COLO668 (cell line): ENCODE measurements around the gene HEXA.

Source experiments
- DNase-seq: peaks from one replicate; lab custom pipeline; 2025; ENCODE audit not compliant: unreplicated experiment; lab: John Stamatoyannopoulos, UW

HEXA gene

DNA sequence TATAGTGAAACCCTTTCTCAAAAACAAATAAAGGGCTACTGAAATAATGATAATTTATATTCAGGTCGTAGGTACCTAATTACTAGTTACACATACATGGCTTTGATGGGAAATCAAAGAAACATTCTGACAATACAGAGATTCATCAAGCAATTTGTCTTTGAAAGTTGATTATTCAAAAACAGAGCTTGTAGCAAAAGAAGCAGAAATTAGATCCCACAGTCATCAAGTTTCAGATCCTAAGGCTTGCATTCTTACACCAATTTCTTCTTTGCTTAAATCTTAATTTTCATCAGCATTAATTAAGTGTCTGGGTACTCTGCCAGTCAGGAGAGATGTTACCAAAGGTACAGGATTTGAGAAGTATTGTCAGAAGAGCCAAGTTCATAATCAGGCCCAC is 1.5 kb upstream of the HEXA start:
- no peak for DNase-seq

- DNase-seq, result peak; percentile 64
Observed at GRCh38 chr15:72375501-72375845, 341 bp downstream of the HEXA start.

- no peak for DNase-seq
Observed at GRCh38 chr15:72372361-72372760, 3.5 kb downstream of the HEXA start.

- no peak for DNase-seq
Observed at GRCh38 chr15:72369964-72370363, 5.8 kb downstream of the HEXA start.

GRCh38 chr15:72368899-72369298 is 6.9 kb downstream of the HEXA start:
- DNase-seq, result no peak

GRCh38 chr15:72368325-72368724 is 7.5 kb downstream of the HEXA start:
- no peak for DNase-seq

DNA sequence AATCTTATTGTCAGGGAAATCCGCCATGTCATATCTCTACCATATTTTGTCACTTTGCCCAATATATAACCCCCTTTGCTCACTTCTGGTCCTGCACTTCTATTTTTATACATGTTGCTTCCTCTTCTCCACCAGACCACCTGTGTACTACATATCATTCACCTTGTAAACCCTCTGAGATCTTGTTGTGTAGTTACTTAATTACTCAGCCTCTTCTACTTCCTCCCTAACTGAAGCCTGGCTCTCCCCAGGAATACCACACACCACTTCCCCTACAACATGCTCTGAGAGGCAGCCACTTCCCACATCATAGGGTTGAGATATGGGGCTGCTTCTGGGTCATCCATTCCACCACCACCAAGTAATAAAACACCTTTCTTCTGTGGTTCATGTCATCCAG is 10.0 kb downstream of the HEXA start:
- DNase-seq, result no peak

DNA sequence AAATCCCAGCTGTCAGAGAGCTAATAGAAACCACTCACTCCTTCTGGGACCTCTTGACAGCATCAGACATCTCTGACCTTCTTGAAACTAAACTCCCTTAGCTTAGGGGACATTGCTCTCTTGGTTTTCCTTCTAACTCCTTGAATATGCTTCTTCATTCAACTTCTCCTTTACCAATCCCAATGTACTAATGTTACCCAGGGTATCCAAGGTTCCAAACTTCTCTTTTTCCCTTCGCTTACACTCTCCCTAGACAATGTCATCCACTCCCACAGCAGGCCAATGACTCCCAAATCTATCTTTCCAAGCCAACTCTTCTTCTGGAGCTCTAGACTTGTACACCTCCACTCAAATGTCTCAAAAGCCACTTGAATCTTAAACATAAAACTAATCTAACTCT is 14.6 kb downstream of the HEXA start:
- DNase-seq, result no peak

DNA sequence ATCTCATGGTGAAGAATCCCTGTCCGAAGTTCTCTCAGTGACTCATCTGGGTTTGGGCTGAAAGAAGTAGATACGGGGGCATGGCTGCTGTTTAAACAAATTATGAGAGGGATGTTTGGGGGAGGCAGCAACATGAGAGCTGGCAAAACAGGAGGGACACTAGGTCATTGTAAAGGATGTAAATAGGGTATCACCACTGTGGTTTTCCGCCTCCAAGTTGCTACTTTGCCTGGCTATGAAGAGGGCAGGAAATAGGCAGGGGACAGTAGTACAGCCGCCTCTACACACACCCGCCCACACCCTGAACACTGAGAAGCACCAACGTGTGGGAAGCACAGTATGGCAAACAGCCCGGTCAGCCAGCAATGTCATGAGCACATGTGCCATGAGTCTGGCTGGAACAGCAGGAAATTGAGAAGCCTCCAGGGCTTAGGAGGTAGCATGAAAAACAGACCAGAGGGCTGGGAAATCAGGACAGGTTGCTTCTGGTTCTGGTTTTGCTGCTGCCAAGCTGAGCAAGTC is 17.1 kb downstream of the HEXA start:
- DNase-seq, result no peak

GRCh38 chr15:72358121-72358520 is 17.7 kb downstream of the HEXA start:
- DNase-seq, result no peak

- no peak for DNase-seq
Observed at GRCh38 chr15:72354496-72354895, 21.3 kb downstream of the HEXA start.

GRCh38 chr15:72353266-72353665 is 22.5 kb downstream of the HEXA start:
- DNase-seq, result no peak

- no peak for DNase-seq
Observed at GRCh38 chr15:72345806-72346205, 30.0 kb downstream of the HEXA start.

DNA sequence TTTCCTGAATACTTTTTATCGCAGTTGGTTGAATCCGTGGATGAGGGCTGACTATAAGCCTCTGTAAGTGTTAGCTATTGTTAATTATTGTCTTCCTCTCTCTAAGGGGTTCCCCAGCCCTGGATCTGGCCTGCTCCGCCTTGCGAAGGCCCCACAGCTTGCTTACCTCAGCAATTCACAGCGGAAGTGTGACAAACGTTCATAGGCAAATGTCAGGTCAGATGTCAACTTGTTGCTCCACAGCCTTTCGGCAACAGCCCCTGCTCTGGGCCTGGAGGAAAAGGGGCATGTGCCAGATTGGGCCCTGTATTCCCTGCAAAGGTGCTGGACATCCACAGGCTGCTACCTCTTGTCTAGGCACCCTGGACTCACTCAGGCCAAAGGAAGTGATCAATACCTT is 30.5 kb downstream of the HEXA start:
- DNase-seq, result no peak

DNA sequence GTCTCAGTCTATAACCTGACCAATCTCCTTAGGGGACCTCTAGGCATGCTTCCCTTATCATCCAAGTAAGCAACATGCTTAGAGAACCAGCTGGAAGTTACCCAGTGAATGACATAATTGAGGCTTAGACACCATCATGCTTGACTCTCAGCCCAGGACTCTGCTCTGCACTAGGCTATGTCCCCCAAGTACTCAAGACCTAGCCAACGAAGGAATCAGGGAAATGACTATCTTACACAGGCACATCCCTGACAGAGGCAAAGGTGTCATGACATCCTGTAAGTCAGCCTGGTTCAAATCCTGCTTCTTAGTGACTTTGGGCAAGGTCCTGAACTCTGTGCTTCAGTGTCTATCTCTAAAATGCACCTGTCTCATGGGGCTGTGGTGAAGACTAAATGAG is 31.2 kb downstream of the HEXA start:
- DNase-seq, result no peak

DNA sequence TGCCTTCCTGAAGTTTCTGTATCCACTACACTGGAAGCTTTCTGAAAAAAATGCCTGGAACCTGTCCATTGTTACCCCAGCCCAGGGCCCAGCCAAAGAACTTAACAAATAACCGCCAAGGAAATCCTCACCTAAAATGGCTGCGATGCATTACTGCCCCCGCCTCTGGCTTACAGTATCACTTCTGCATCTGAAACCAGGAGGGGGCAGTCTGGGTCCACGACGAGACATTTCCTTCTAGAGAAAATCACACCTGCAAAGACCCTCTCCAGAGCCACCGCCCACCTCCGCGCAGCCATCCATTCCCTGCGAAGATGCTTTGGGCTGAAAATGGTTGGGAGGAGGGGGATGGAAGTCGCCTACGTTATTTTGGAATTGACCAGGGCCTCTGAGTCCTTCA is 33.4 kb downstream of the HEXA start:
- peak; percentile 16 for DNase-seq

GRCh38 chr15:72341361-72341760 is 34.5 kb downstream of the HEXA start:
- no peak for DNase-seq

DNA sequence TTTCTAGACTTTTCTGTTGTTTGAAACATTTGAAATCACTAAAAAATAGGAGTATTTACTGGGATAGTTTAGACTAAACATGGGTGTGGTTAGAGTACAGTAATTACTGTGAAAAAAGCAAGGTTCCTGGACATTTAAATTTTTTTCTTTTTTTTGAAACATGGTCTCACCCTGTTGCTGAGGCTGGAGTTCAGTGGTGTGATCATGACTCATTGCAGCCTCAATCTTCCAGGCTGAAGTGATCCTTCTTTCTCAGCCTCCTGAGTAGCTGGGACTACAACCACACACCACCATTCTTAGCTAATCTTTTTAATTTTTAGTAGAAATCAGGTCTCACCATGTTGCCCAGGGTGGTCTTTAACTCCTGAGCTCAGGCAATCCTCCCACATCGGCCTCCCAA is 35.4 kb downstream of the HEXA start:
- DNase-seq, result no peak

GRCh38 chr15:72339777-72340177 is 36.0 kb downstream of the HEXA start:
- peak; percentile 52 for DNase-seq

- DNase-seq, result no peak
Observed at GRCh38 chr15:72338617-72339321, 37.0 kb downstream of the HEXA start.

DNA sequence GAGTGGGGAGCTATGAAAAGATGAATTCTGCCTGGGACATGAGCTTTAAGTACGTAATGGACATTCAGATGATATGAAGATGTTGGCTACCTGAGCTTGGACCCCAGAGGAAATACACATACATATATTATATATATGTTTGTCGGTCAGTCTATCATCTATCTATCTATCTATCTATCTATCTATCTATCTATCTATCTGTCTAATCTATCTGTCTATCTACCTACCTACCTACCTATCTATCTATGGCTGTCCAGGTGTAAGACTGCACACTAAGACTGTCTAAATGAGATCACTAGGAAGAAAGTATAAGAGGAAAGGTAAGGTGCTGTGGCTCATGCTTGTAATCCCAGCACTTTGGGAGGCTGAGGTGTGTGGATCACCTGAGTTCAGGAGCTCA is 37.7 kb downstream of the HEXA start:
- no peak for DNase-seq

DNA sequence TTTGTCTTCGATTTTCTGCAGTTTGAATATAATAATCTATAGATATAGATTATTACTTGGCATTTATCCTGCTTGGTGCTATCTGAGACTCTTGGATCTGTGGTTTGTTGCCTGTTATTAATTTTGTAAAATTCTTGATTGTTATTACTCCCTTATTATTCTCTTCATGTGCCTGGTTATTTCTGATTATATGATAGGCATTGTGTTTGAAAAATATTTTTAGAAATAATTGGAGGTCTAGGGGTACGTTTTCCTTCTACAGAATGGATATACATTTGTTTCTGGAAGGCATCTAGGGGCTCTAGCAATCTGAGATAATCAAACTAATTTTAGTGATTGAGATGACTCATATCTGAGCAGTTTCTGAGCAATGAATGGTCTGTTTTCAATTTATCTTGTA is 41.0 kb downstream of the HEXA start:
- DNase-seq, result no peak

DNA sequence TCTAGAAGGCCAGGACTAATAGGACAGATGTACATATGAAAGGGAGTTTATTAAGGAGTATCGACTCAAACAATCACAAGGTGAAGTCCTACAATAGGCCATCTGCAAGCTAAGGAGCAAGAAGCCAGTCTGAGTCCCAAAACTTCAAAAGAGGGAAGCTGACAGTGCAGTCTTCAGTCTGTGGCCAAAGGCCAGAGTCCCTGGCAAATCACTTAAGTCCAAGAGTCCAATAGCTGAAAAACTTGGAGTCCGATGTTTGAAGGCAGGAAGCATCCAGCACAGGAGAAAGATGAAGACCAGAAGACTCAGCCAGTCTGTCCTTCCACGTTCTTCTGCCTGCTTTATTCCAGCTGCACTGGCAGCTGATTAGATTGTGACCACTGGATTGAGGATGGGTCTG is 44.8 kb downstream of the HEXA start:
- DNase-seq, result no peak
